AG04450 (cell line): ENCODE results near the gene FHL3. TPM values are rescaled to one million over a fixed set of nuclear protein-coding genes. Genes with fewer than 3 reads are reported as not detected.
A peak's percentile ranks its signal among the peaks of the same experiment; 100 is the strongest.

Experiments
- CTCF ChIA-PET: fragments of 300-600, 350-600 bp; formaldehyde crosslinking; extraction: SDS; loops from one replicate; lab custom pipeline; 2022; ENCODE audit warnings: antibody characterized with exemption, inconsistent platforms; lab: Charles Lee
- POLR2A ChIA-PET: fragments of 350-600 bp; formaldehyde crosslinking; extraction: SDS; loops from one replicate; lab custom pipeline; 2021; ENCODE audit warnings: antibody characterized with exemption, inconsistent platforms; lab: Yijun Ruan, JAX
- DNase-seq: peaks from one replicate; pipeline ENCODE4 v3.0.0-alpha.2; 2011; ENCODE audit warnings: low read depth, low spot score
- H3K27ac ChIP-seq: one replicate; pipeline ENCODE4 v1.5.1; 2012; ENCODE audit warnings: low read depth, low read length, control low read depth
- H3K27me3 ChIP-seq: one replicate; pipeline ENCODE4 v1.6.0; 2012; ENCODE audit warnings: low read length; ENCODE audit not compliant: control insufficient read depth, insufficient read depth
- H3K4me3 ChIP-seq: 2 replicates; pipeline ENCODE4 v1.5.1; 2011; ENCODE audit warnings: mild to moderate bottlenecking, low read depth, low read length, control low read depth
- H3K9me3 ChIP-seq: 2 replicates; pipeline ENCODE4 v1.5.1; 2012; ENCODE audit warnings: low read length; ENCODE audit not compliant: control insufficient read depth, insufficient read depth
- polyA plus RNA-seq: library from polyadenylated mRNA; depleted of rRNA; stranded (reverse); fragments of >200 nt; gene quantifications from 2 replicates; pipeline ENCODE4 v1.2.3, GENCODE V29; 2011
- TF ChIP-seq, protein P1 (sequence below): IDR thresholded peaks from 2 replicates; pipeline ENCODE4 v1.5.1; 2011; ENCODE audit warnings: low read depth, low read length, control low read depth, inconsistent platforms

The FHL3 gene
- polyA plus RNA-seq, 1 experiment, result 10.0 TPM

DNA sequence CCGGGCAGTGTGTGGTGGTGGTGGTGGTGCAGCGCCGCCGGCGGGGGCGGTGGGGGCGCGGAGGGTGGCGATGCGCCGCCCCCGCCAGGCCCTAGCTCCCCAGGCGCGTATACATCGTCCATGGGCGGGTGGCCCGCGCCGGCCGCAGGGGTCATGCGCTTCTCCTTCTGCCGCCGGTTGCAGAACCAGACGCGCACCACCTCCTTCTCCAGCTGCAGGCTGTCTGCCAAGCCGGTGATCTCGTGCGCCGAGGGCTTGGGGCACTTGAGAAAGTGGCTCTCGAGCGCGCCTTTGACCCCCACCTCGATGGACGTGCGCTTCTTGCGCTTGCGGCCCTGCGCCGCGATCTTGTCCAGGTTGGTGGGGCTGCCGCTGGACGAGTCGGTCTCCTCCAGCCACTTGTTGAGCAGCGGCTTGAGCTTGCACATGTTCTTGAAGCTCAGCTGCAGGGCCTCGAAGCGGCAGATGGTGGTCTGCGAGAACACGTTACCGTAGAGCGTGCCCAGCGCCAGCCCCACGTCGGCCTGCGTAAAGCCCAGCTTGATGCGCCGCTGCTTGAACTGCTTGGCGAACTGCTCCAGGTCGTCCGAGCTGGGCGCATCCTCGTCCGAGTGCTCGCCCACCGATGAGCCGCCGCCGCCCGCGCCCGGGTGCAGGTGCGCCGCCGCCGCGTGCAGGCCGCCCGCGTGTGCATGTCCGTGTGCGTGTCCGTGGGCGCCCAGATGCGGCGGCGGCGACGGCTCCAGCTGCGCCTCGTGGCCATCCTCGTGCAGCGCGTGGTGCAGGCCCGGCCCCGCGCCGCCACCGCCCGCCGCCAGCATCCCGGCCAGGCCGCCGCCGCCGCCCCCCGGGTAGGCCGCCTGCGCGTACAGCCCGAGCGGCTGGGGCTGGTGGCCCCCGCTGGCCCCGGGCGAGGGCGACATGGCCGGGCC, 40.4 kb upstream of the FHL3 start:
- DNase-seq, result no peak
- ChIA-PET CTCF (interaction anchor here (1.1 kb wide), 1 partner anchor 8 kb away, joined by 3 read pairs; no protein-coding TSS in a partner anchor), POLR2A (no interaction called here)
- H3K4me3 ChIP-seq, result no peak overlapping the region
- no peak overlapping the region for H3K27ac ChIP-seq
- TF ChIP-seq, protein P1, sequence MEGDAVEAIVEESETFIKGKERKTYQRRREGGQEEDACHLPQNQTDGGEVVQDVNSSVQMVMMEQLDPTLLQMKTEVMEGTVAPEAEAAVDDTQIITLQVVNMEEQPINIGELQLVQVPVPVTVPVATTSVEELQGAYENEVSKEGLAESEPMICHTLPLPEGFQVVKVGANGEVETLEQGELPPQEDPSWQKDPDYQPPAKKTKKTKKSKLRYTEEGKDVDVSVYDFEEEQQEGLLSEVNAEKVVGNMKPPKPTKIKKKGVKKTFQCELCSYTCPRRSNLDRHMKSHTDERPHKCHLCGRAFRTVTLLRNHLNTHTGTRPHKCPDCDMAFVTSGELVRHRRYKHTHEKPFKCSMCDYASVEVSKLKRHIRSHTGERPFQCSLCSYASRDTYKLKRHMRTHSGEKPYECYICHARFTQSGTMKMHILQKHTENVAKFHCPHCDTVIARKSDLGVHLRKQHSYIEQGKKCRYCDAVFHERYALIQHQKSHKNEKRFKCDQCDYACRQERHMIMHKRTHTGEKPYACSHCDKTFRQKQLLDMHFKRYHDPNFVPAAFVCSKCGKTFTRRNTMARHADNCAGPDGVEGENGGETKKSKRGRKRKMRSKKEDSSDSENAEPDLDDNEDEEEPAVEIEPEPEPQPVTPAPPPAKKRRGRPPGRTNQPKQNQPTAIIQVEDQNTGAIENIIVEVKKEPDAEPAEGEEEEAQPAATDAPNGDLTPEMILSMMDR, result no peak
- peaks cover 69% of the 10 kb centered on the region for H3K27me3 ChIP-seq
- H3K9me3 ChIP-seq, result no peaks in the 10 kb centered on the region; the same call in 1 of the 2 replicates

- ChIA-PET CTCF (no interaction called here), POLR2A (no interaction called here)
- Histone ChIP-seq H3K27me3 (peaks cover 69% of the 10 kb centered on the region), H3K9me3 (no peaks in the 10 kb centered on the region; the same call in 1 of the 2 replicates), H3K27ac (no peak overlapping the region), H3K4me3 (peak overlapping the region; percentile 49)
- TF ChIP-seq, protein P1, result no peak
- DNase-seq, result no peak
Observed at GRCh38 chr1:38044221-38045215, 39.2 kb upstream of the FHL3 start.

DNA sequence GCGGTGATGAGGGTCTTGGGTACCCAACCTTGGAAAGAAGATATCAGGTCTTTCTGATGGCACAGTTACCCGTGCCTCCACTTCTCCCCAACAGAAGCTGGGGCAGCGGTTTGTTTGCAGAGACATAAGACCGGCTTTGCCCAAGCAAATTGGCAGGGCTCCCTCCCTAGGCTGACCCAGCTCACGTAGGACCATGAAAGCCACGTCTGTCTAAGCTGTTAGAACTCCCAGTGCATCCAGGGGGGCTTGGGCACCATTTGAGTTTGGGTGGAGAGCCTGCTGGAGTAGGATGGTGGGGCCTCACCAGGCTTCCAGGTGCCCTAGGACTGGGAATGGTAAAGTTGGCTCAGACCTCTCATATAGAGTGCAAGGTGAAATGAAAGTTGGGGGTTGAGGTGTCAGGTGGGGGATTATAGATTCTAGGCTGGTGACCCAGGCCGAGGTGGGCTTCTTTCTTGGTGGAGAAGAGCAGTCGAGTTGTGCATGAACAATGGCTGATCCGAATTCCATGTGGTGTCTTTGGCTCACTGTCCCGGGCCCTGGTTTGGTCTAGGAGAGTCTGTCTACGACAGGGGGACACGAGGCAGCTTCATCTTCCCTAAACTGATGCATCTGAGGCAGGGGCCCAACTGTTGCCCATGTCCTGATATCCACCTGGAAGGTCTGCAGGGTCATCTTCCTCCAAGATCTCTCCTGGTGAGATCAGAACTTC, 37.9 kb upstream of the FHL3 start:
- no peak for DNase-seq
- CTCF ChIA-PET, result no interaction called here
- no peak overlapping the region for H3K4me3 ChIP-seq
- POLR2A ChIA-PET, result no interaction called here
- TF ChIP-seq, protein P1, result no peak
- peaks cover 57% of the 10 kb centered on the region for H3K27me3 ChIP-seq
- no peaks in the 10 kb centered on the region; the same call in 1 of the 2 replicates for H3K9me3 ChIP-seq
- H3K27ac ChIP-seq, result no peak overlapping the region

- POLR2A ChIA-PET, result no interaction called here
- Histone ChIP-seq H3K4me3 (no peak overlapping the region), H3K27ac (no peak overlapping the region), H3K27me3 (peaks cover 55% of the 10 kb centered on the region), H3K9me3 (no peaks in the 10 kb centered on the region; the same call in 1 of the 2 replicates)
- CTCF ChIA-PET, result no interaction called here
- TF ChIP-seq, protein P1, result no peak
- no peak for DNase-seq
Observed at GRCh38 chr1:38041936-38042834, 36.9 kb upstream of the FHL3 start.
